IPS-20b (cell line): ENCODE results near the gene PRR5L.

Experiments used
- H3K27ac ChIP-seq: one replicate; pipeline ENCODE4 v1.5.1; 2013; ENCODE audit warnings: low read length
- H3K27me3 ChIP-seq: 2 replicates; pipeline ENCODE4 v1.6.1; 2013; ENCODE audit warnings: mild to moderate bottlenecking, low read length, inconsistent platforms; ENCODE audit not compliant: insufficient read depth
- H3K36me3 ChIP-seq: 2 replicates; pipeline ENCODE4 v1.6.1; 2013; ENCODE audit warnings: low read depth, mild to moderate bottlenecking, inconsistent platforms, low read length, moderate library complexity; ENCODE audit not compliant: insufficient read depth
- H3K4me1 ChIP-seq: 2 replicates; pipeline ENCODE4 v1.6.1; 2013; ENCODE audit warnings: mild to moderate bottlenecking, control low read depth, inconsistent platforms, low read length, moderate library complexity; ENCODE audit not compliant: insufficient read depth
- H3K4me3 ChIP-seq: 2 replicates; pipeline ENCODE4 v1.5.1; 2013; ENCODE audit warnings: mild to moderate bottlenecking, low read length, inconsistent platforms
- H3K9ac ChIP-seq: 2 replicates; pipeline ENCODE4 v1.6.1; 2013; ENCODE audit warnings: low read depth, mild to moderate bottlenecking, inconsistent platforms, low read length, moderate library complexity
- H3K9me3 ChIP-seq: 2 replicates; pipeline ENCODE4 v1.6.1; 2013; ENCODE audit warnings: mild to moderate bottlenecking, low read depth, low read length, inconsistent platforms; ENCODE audit not compliant: insufficient read depth

PRR5L gene

DNA sequence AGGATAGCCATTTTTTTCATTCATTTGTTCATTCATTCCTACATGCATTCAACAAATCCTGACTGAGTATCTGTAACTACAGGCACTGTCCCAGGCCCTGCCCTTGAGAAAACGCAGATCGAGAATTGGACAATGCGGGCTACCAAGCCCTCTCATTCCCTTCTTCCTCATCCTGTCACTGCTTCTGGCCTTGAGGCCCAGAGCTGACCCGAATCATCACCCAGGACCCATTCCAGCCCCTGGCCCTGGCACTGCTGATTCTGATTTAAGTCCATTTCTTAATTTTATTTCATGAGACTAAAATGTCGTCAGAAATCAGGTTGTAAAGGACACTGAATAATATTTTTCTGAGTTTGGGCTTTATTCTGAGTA is 31.1 kb upstream of the PRR5L start:
- H3K27me3 ChIP-seq, result no peaks in the 10 kb centered on the region
- no peak overlapping the region for H3K27ac ChIP-seq
- no peak overlapping the region for H3K9ac ChIP-seq
- H3K9me3 ChIP-seq, result no peaks in the 10 kb centered on the region
- no peaks in the 10 kb centered on the region for H3K36me3 ChIP-seq
- H3K4me3 ChIP-seq, result no peak overlapping the region
- no peaks in the 10 kb centered on the region for H3K4me1 ChIP-seq

DNA sequence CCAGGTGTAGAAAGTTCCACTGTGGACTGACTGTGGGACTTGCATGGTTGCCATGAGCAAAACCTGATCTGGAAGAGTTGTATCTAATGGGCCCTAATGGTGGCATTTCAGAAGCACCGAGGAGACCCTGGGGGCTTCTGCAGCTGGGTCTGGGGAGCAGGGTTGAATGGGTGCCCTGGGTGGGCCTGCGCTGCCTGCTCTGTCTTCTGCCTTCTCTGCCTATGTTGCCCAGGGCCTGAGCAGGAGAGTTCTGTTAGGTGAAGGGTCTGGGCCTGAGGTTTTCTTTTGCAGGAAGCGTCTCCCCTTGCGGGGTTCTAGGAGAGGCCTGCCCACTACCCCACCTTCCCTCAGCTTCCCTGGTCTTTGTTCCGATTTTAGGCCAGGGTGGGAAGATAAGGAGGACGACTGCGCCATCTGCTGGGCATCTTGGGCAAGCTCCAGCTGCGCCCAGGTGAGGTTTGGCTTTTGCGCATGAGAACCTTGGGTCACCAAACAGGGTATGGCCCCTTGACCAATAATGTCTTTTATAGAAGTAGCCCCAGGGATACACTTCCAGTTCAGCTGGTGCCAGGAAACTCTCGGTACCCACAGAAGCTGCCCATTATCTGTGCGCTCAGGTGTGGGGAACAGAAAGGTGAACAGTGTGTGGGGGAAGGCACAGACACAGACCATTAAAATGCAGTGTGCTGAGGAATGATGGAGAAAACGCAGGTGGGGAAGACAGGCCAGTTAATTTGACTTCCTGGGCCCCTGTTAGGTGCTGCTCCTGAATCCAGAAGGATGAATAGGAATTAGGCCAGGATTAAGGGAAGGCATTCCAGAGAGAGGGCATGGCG is 30.1 kb upstream of the PRR5L start:
- Histone ChIP-seq H3K9ac (peak overlapping the region; percentile 40; the same call in 1 of the 2 replicates), H3K27me3 (no peaks in the 10 kb centered on the region), H3K27ac (no peak overlapping the region), H3K4me1 (no peaks in the 10 kb centered on the region), H3K4me3 (no peak overlapping the region), H3K36me3 (no peaks in the 10 kb centered on the region; the same call in 1 of the 2 replicates), H3K9me3 (no peaks in the 10 kb centered on the region)

DNA sequence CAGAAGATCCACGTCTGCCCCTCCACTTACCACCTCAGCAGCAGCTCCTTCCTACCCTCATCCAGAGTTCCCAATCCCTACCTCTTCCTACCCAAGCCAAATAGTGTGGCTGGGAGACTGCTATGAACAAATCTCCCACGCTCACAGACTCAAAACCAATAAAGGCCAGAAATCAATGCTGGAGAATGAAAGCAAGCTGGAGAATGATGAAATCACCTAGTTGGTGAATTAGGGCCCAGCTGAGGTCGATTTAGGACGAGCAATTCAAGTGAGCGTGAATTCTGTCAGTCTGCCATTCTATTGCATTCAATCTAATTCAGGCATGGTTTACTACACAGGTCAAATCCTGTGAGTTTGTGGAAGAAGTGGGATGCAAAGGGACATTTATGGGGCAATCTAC is 29.3 kb upstream of the PRR5L start:
- H3K27me3 ChIP-seq, result no peaks in the 10 kb centered on the region
- H3K4me3 ChIP-seq, result no peak overlapping the region
- H3K4me1 ChIP-seq, result no peaks in the 10 kb centered on the region
- no peak overlapping the region for H3K27ac ChIP-seq
- no peaks in the 10 kb centered on the region for H3K9me3 ChIP-seq
- H3K36me3 ChIP-seq, result peaks cover 4% of the 10 kb centered on the region; the same call in 1 of the 2 replicates
- H3K9ac ChIP-seq, result no peak overlapping the region

DNA sequence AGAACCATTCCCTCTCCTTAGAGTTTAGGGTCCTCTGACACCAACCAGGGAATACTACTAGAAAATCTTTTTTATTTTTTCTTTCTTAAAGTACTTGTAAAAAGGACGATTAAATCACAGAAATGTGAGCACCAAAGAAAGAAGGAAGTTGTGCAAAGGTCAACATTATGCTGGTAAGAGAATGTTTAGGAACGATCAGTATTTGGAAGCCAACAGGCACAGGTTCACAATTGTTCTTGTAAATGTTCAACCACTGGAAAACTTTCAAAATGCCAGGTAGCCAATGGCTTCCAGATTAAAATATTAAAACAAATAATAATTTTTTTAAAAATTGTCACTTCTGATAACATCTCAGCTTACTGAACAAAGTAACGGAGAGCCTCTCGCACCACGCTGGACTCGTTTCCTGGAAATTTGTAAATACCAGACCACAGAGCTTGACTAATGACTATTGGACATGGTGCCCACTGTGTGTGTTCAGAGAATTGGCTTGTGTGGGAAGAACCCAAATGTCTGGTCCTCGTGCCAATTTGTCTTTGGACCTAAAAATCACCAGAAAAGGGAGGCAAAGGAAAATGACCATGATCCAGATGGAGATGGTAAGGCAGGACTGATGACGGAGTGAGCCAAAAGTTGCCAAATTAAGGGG is 27.6 kb upstream of the PRR5L start:
- Histone ChIP-seq H3K27ac (no peak overlapping the region), H3K36me3 (peaks cover 18% of the 10 kb centered on the region), H3K4me3 (no peak overlapping the region), H3K4me1 (no peaks in the 10 kb centered on the region), H3K9ac (no peak overlapping the region), H3K27me3 (no peaks in the 10 kb centered on the region), H3K9me3 (no peaks in the 10 kb centered on the region)

DNA sequence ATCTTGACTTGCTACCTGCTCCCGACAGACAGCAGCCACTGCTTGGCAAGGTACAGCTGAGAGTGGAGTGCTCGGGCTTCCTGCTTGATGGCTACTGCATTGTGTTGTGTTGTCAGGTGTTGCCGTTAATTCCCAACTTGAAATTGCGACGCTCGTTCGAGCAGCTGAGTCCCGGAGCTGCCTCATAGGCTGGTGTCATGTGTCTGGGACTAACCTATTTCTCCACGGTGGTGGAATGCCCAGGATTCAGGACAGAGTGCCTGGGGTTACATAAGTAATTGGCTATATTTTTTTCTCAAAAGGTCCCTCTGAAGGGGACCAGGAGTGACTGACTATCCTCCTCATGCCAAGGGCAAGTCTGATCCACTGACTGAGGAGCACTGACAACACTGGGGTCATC is 25.4 kb upstream of the PRR5L start:
- Histone ChIP-seq H3K27ac (no peak overlapping the region), H3K4me3 (no peak overlapping the region), H3K36me3 (peaks cover 26% of the 10 kb centered on the region), H3K9ac (no peak overlapping the region), H3K4me1 (no peaks in the 10 kb centered on the region), H3K9me3 (no peaks in the 10 kb centered on the region), H3K27me3 (no peaks in the 10 kb centered on the region)

DNA sequence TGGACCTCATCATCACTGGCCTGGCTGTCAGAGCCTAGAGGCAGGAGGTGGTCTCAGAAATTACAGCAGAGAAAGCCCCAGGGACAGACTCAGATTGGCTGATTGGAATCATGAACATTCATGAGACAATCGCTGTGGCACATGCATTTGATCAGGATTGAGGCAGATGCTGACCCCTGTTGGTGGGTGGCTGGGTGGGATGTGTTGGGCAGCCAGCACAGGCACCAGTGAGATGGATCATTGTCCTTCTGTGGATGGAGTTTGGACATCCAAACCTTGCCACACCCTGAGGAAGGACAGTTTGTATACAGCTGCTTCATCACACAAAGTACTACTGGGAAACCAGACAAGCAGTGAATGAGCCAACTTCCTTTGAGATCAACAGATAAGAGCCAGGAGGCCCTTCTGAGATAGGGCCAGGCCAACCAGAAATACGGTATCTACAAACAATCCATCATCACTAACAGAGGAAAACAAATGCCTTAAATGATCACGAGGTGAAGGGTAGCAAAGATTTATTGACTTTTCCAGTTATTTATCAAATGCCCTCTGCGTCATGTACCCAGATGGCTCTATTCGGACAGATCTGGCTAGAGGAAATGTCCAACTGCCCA is 24.2 kb upstream of the PRR5L start:
- no peak overlapping the region for H3K4me3 ChIP-seq
- H3K36me3 ChIP-seq, result peaks cover 26% of the 10 kb centered on the region
- H3K27me3 ChIP-seq, result no peaks in the 10 kb centered on the region
- H3K9me3 ChIP-seq, result no peaks in the 10 kb centered on the region
- no peak overlapping the region for H3K27ac ChIP-seq
- no peaks in the 10 kb centered on the region for H3K4me1 ChIP-seq
- no peak overlapping the region for H3K9ac ChIP-seq

DNA sequence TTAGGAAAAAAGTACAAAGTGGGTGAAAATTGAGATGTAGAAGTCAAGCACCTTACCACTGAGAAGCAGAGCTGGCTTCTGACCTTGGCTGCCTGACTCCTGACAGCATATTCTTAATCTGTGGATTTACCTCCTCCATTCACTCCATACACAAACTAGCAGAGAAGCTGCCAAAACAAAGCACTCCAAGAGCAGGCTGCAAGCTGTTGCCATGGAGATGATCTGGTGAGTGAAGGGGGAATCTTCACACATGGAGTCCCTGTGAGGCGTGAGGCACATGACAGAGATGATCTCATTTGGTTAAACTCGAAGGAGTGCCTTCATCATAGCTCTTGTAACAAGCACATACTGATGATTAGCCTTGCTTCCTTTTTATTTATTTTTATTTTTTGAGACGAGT is 23.0 kb upstream of the PRR5L start:
- no peak overlapping the region for H3K27ac ChIP-seq
- no peaks in the 10 kb centered on the region for H3K9me3 ChIP-seq
- no peak overlapping the region for H3K4me3 ChIP-seq

DNA sequence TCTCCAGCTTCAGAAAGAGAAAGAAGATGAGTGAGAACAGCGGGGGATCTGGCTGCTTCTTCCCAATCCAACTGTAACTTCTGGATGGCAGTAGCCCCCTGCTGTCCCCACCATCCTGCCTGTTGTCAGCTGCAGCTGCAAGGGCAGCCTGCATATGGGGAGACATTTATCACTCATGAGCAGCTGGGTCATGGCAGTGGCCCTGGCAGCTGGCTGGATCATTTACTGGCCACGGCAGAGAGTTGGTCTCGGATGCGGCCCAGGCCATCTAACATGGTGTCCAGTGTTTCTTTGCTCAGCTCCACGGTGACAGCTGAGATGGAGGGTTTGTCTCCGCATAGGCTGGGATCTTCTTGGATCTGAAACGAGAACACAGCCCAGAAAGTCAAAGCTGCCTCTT is 21.7 kb upstream of the PRR5L start:
- H3K36me3 ChIP-seq, result peaks cover 30% of the 10 kb centered on the region
- no peak overlapping the region for H3K9ac ChIP-seq
- no peaks in the 10 kb centered on the region for H3K27me3 ChIP-seq
- H3K4me1 ChIP-seq, result no peaks in the 10 kb centered on the region
- no peak overlapping the region for H3K27ac ChIP-seq
- no peaks in the 10 kb centered on the region for H3K9me3 ChIP-seq
- no peak overlapping the region for H3K4me3 ChIP-seq

More for the DNA sequence above, 23.0 kb upstream of the PRR5L start:
- peaks cover 26% of the 10 kb centered on the region for H3K36me3 ChIP-seq
- H3K27me3 ChIP-seq, result no peaks in the 10 kb centered on the region
- H3K9ac ChIP-seq, result no peak overlapping the region
- H3K4me1 ChIP-seq, result no peaks in the 10 kb centered on the region

DNA sequence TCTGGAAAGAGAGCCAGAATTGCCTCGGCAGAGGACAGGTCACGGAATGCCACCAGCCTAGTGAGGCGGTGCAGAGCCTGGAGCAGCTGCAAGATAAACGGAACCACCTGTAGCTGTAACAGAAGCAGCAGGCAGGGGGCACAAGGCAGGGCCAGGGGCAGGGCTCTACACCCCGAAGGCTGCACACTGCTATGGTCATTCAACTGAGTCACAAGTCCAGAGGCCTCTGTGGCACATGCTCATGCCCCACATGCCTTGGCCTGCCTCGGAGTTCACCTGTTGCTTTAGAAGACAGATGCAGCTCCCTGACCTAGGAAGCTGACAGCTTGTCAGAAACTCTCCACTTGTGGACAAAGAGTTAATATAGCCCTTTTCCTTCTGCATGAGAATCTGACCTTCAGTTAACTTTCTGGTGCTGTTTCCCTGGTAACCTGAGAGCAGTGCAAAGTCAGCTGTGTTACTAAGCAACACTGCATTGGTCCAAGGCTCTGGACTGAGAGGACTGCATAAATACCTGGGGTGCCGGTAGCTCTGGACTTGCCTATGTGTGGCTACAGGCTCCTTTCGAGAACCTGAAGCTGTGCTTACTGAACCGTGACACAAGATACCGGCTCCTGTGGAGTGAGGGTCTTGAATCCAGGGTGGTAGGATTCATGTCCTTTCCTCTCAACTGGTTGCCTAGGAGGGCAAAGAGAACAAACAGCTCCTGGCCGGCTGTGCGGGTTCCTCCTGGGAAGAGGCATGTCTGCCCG is 17.4 kb upstream of the PRR5L start:
- Histone ChIP-seq H3K9ac (no peak overlapping the region), H3K27ac (no peak overlapping the region), H3K36me3 (peaks cover 12% of the 10 kb centered on the region; the same call in 1 of the 2 replicates), H3K4me1 (no peaks in the 10 kb centered on the region), H3K4me3 (no peak overlapping the region), H3K9me3 (no peaks in the 10 kb centered on the region), H3K27me3 (no peaks in the 10 kb centered on the region)

DNA sequence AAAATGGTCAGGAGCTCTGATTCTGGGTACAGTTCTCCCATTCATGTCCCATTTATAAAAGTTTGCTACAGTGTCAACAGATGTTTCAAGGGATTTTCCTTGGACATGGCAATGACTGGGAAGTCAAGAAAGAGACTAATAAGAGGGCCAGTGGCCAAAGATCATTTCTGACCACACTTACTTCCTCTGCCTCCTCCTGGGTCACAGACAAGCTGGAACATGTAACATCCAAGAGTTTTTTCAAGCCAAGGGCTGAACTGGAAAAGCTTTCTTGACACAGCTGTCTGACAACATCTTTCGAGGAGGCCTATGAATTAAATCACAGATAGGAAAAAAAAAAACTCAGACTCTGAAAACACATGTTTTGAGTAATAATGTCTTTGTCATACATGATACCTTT is 15.6 kb upstream of the PRR5L start:
- H3K36me3 ChIP-seq, result 0 out of 2 replicates have a peak, but pooled peaks cover 3% of the 10 kb centered on the region
- H3K4me1 ChIP-seq, result no peaks in the 10 kb centered on the region
- no peak overlapping the region for H3K9ac ChIP-seq
- no peaks in the 10 kb centered on the region for H3K27me3 ChIP-seq
- no peak overlapping the region for H3K4me3 ChIP-seq
- H3K27ac ChIP-seq, result no peak overlapping the region
- no peaks in the 10 kb centered on the region for H3K9me3 ChIP-seq

DNA sequence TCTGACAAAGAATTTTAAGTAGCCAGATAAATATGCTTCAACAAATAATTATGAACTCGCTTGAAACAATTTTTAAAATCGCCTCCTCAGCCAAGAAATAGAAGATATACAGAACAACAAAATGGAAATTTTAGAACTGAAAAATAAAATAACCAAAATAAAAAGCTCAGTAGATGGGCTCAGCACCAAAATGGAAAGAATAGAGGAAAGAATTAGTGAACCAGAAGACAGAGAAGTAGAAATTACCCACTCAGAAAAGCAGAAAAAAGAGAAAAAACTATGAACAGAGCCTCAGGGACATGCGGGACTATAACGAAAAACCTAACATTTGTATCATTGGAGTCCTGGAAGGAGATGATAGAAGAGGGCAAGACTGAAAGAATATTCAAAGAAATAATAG is 14.2 kb upstream of the PRR5L start:
- Histone ChIP-seq H3K4me3 (no peak overlapping the region), H3K36me3 (0 out of 2 replicates have a peak, but pooled peaks cover 3% of the 10 kb centered on the region), H3K27ac (no peak overlapping the region), H3K9me3 (no peaks in the 10 kb centered on the region), H3K4me1 (no peaks in the 10 kb centered on the region), H3K27me3 (no peaks in the 10 kb centered on the region), H3K9ac (no peak overlapping the region)
